Measurements from ENCODE around the gene HMGB2. TPM values are rescaled to one million over a fixed set of nuclear protein-coding genes. Genes with fewer than 3 reads are reported as not detected.

The HMGB2 gene
- total RNA-seq, 4 donors from 2014 or later = 32.0 to 63.3 (median 47.5) TPM

DNA sequence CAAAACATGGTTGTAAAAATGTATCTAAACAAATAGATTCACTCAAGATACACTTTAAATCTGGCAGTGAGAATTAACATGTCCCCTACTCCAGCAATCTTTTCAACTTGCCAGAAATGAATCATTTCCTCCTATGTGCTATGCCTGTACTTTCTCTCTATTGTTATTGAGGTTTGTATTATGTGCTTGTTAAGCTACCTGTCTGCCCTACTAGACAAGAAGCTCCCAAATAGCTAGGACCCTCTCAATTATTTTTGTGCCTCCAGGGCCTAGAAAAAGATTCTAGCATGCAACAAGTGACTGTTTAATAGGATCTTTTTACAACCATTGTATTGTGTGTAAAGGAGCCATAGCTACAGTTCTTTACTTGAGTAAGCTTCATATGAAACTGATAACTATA, 33.1 kb upstream of the HMGB2 start:
- no peak for ATAC-seq

DNA sequence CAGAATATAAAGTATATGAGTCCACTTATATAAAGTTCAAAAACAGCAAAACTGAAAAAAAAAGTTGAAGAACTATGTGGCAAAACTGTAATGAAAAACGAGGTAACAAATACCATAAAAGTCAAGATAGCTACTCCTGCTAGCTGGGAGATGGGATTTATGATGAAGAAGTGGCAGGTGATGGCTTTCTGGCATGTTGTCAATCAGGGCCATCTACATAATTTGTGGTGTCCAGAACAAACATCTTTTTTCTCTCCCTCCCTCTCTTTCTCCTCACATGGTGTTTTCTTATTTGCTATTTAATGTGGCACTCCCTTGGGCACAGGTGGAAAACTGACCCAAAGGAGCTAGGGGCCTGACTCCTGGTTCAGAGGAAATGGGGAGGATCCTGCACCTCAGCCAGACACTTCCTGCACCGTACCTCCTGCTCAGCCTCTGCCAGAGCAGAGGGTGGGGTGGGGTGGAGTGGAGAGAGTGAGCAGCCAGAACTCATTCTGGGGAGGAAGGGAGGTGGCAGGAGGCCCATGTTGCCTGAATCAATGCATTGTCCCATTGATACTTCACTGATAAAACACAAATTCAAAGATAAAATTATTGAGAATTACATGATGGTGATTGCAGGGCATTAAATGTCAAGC, 31.3 kb upstream of the HMGB2 start:
- 19 to 42% methylated on average over 2 of the region's 2 CpGs for WGBS, 2 donors (ENCODE audit: low coverage in 1 of 2)
- Histone ChIP-seq H3K4me3 (no peak overlapping the region), H3K4me1 (peaks cover 0 to 35% (median 8%) of the 10 kb centered on the region in 3 donors), H3K27ac (peak overlapping the region in 2 of 4 donors; percentile 25 to 26), H3K27me3 (no peaks in the 10 kb centered on the region), H3K36me3 (no peaks in the 10 kb centered on the region), H3K9me3 (no peaks in the 10 kb centered on the region)
- no peak for ATAC-seq
- no peak for TF ChIP-seq POLR2AphosphoS5 (IDR thresholded peaks at IDR 0.05)
- TF ChIP-seq POLR2A (IDR thresholded peaks at IDR 0.05) = no peak
- TF ChIP-seq, protein P1, sequence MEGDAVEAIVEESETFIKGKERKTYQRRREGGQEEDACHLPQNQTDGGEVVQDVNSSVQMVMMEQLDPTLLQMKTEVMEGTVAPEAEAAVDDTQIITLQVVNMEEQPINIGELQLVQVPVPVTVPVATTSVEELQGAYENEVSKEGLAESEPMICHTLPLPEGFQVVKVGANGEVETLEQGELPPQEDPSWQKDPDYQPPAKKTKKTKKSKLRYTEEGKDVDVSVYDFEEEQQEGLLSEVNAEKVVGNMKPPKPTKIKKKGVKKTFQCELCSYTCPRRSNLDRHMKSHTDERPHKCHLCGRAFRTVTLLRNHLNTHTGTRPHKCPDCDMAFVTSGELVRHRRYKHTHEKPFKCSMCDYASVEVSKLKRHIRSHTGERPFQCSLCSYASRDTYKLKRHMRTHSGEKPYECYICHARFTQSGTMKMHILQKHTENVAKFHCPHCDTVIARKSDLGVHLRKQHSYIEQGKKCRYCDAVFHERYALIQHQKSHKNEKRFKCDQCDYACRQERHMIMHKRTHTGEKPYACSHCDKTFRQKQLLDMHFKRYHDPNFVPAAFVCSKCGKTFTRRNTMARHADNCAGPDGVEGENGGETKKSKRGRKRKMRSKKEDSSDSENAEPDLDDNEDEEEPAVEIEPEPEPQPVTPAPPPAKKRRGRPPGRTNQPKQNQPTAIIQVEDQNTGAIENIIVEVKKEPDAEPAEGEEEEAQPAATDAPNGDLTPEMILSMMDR (IDR thresholded peaks at IDR 0.05) = no peak
- no peak for TF ChIP-seq EP300 (IDR thresholded peaks at IDR 0.05)

More for the DNA sequence above, 33.1 kb upstream of the HMGB2 start:
- Histone ChIP-seq H3K9me3 (no peaks in the 10 kb centered on the region), H3K4me3 (no peak overlapping the region), H3K27ac (peak overlapping the region in 3 of 4 donors; percentile 34 to 98 (median 95)), H3K36me3 (no peaks in the 10 kb centered on the region), H3K4me1 (peaks cover 0 to 32% (median 8%) of the 10 kb centered on the region in 3 donors), H3K27me3 (no peaks in the 10 kb centered on the region)
- no peak for TF ChIP-seq POLR2AphosphoS5 (IDR thresholded peaks at IDR 0.05)
- TF ChIP-seq, protein P1 (IDR thresholded peaks at IDR 0.05) = no peak
- TF ChIP-seq EP300 (IDR thresholded peaks at IDR 0.05) = no peak
- TF ChIP-seq POLR2A (IDR thresholded peaks at IDR 0.05) = no peak

DNA sequence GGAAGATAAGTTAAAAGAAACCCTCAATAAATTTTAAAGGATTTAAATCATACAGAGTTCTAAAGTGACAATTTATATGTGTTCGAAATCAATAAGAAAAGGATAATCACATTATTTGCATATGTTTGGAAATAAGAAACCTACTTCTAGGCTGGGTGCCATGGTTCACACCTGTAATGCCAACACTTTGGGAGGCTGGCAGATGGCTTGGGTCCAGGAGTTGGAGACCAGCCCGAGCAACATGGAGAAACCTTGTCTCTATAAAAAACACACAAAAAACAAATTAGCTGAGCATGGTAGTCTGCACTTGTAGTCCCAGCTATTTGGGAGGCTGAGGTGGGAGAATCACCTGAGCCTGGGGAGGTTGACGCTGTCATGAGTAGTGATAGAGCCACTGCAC, 28.5 kb upstream of the HMGB2 start:
- H3K4me1 ChIP-seq = peaks cover 0 to 19% (median 5%) of the 10 kb centered on the region in 3 donors
- no peak overlapping the region for H3K27ac ChIP-seq
- H3K36me3 ChIP-seq = peaks cover 0 to 5% of the 10 kb centered on the region in 2 donors
- no peak overlapping the region for H3K4me3 ChIP-seq
- TF ChIP-seq EP300 (IDR thresholded peaks at IDR 0.05) (no peak), POLR2A (IDR thresholded peaks at IDR 0.05) (no peak), POLR2AphosphoS5 (IDR thresholded peaks at IDR 0.05) (no peak)
- TF ChIP-seq, protein P1 (IDR thresholded peaks at IDR 0.05) = no peak
- ATAC-seq = no peak
- 92 to 100% methylated on average over 1 to 2 of the region's 3 CpGs for WGBS, 2 donors (ENCODE audit: low coverage in 1 of 2)
- H3K9me3 ChIP-seq = no peaks in the 10 kb centered on the region
- no peaks in the 10 kb centered on the region for H3K27me3 ChIP-seq

DNA sequence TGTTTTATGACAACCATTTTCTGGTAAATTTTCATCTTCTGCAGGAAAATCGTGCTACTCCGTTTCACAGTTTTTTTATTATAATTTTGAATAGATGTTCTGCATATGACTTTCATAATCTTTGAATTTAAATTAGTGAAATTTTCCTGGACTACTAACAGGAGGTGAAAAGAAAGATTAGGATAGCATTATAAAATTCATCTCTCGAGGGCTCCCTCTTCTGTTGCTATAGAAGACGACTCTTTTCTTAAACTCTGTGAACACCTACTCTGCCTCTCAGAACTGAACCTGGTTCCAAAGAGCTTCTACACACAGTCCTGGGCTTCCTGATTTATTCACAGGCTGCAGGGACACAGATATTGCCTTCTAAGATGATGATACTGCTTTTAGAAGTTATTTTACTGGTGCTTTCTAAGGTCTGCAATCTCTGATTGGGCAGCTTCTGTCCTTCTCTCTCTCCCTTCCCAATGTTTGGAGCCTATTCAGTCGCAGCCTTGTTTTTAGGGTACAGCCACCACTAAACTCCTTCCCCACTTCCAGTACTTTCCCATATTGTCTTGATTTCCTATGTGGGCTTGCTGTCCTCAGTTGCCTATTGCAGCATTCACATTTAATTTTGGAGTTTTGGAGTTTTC, 26.5 kb upstream of the HMGB2 start:
- peaks cover 0 to 5% of the 10 kb centered on the region in 2 donors for H3K36me3 ChIP-seq
- no peak overlapping the region for H3K27ac ChIP-seq
- WGBS, 2 donors (ENCODE audit: low coverage in 1 of 2) = 37 to 54% methylated on average over 5 of the region's 5 CpGs
- H3K9me3 ChIP-seq = no peaks in the 10 kb centered on the region
- TF ChIP-seq, protein P1 (IDR thresholded peaks at IDR 0.05) = peak in 2 of 4 experiments; percentile 15 to 25
- no peak for TF ChIP-seq POLR2A (IDR thresholded peaks at IDR 0.05)
- TF ChIP-seq EP300 (IDR thresholded peaks at IDR 0.05) = no peak
- no peak for TF ChIP-seq POLR2AphosphoS5 (IDR thresholded peaks at IDR 0.05)
- H3K4me1 ChIP-seq = peaks cover 0 to 8% (median 0%) of the 10 kb centered on the region in 3 donors
- no peak overlapping the region for H3K4me3 ChIP-seq
- no peak for ATAC-seq
- no peaks in the 10 kb centered on the region for H3K27me3 ChIP-seq

DNA sequence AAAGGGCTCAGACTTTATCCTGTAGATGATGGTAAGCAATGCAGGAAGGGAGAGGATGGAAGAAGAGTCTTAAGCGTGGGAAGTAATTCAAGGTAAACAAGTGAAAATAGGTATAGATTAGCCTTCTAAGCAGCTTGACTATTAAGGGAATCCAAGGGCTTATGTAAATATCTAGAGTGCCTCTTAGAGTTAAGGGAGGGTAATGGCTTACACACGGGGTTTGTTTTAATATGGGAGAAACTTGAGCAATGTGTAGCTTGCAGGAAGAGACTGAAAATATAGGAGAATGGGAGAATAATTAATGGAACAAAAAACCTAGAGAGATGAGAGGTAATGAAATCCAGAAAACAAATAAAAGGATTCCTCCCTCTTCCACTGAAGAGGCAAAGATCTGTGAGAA, 23.8 kb upstream of the HMGB2 start:
- H3K36me3 ChIP-seq = peaks cover 0 to 5% of the 10 kb centered on the region in 2 donors
- H3K9me3 ChIP-seq = no peaks in the 10 kb centered on the region
- 53 to 74% methylated on average over 2 of the region's 2 CpGs for WGBS, 2 donors (ENCODE audit: low coverage in 1 of 2)
- no peak for TF ChIP-seq EP300 (IDR thresholded peaks at IDR 0.05)
- TF ChIP-seq POLR2A (IDR thresholded peaks at IDR 0.05) = no peak
- no peak for TF ChIP-seq POLR2AphosphoS5 (IDR thresholded peaks at IDR 0.05)
- TF ChIP-seq, protein P1 (IDR thresholded peaks at IDR 0.05) = no peak
- peaks cover 0 to 3% (median 0%) of the 10 kb centered on the region in 3 donors for H3K4me1 ChIP-seq
- no peak overlapping the region for H3K27ac ChIP-seq
- H3K27me3 ChIP-seq = no peaks in the 10 kb centered on the region
- no peak for ATAC-seq
- H3K4me3 ChIP-seq = no peak overlapping the region

All from gastroesophageal sphincter (tissue), 4 donors.